ENCODE measurements around the gene PARVA. TPM values are rescaled to one million over a fixed set of nuclear protein-coding genes. Genes with fewer than 3 reads are reported as not detected.

Gene PARVA
- total RNA-seq, 4 donors from 2014 or later = 64.0 to 164 (median 93.5) TPM

GRCh38 chr11:12480401-12480800 is 103.0 kb downstream of the PARVA start:
- ATAC-seq (ENCODE audit: low FRiP score) (no peak), DNase-seq (ENCODE audit: low spot score) (no peak)
- TF ChIP-seq, protein P1, sequence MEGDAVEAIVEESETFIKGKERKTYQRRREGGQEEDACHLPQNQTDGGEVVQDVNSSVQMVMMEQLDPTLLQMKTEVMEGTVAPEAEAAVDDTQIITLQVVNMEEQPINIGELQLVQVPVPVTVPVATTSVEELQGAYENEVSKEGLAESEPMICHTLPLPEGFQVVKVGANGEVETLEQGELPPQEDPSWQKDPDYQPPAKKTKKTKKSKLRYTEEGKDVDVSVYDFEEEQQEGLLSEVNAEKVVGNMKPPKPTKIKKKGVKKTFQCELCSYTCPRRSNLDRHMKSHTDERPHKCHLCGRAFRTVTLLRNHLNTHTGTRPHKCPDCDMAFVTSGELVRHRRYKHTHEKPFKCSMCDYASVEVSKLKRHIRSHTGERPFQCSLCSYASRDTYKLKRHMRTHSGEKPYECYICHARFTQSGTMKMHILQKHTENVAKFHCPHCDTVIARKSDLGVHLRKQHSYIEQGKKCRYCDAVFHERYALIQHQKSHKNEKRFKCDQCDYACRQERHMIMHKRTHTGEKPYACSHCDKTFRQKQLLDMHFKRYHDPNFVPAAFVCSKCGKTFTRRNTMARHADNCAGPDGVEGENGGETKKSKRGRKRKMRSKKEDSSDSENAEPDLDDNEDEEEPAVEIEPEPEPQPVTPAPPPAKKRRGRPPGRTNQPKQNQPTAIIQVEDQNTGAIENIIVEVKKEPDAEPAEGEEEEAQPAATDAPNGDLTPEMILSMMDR (IDR thresholded peaks at IDR 0.05) = no peak

- TF ChIP-seq, protein P1 (IDR thresholded peaks at IDR 0.05) = no peak
- ATAC-seq (ENCODE audit: low FRiP score) = no peak
- no peak for DNase-seq (ENCODE audit: low spot score)
These were observed 105.5 kb downstream of the PARVA start for GRCh38 chr11:12482839-12483238.

- TF ChIP-seq, protein P1 (IDR thresholded peaks at IDR 0.05) = no peak
- DNase-seq (ENCODE audit: low spot score) (no peak), ATAC-seq (ENCODE audit: low FRiP score) (no peak)
These were observed 106.2 kb downstream of the PARVA start for GRCh38 chr11:12483604-12484003.

DNA sequence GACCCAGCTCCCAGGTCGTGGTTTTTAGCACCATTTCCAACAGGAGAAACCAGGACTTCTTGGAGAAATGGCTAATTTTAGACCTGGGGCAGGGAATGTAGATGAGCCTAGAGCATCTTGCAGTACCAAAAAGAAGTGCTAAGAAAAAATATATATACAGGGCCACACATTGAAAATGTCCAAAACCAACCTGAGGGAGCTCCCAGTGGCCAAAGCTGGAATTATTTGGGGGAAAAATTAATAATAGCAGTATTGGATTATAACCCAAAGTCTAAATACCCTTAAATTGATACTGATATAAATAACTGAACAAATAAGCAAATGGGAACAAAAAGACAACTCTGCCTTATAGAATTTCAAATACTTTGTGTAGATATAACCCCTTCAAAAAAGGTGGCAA is 108.0 kb downstream of the PARVA start:
- no peak for DNase-seq (ENCODE audit: low spot score)
- TF ChIP-seq, protein P1 (IDR thresholded peaks at IDR 0.05) = no peak
- ATAC-seq (ENCODE audit: low FRiP score) = no peak

DNA sequence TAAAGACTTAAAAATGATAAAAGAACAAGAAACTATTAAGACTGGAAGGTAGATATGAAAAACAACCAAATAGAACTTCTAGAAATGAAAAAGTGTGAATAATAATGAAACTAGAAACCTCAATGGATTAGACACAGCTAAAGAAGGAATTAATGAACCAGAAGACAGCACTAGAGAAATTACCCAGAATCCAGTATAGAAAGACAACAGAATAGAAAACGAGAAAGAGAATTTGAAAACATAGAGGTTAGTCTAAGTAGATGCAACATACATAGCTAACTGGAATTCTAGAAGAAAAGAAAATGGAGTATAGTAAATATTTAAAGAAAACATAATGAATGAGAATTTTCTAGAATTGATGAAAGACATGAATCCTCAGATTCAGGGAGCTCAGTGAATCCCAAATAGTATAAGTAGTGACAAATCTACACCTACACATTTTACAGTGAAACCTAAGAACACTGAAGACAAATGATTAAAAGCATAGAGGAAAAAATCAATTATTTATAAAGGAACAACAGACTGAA is 111.9 kb downstream of the PARVA start:
- no peak for ATAC-seq (ENCODE audit: low FRiP score)

GRCh38 chr11:12494699-12495098 is 117.3 kb downstream of the PARVA start:
- DNase-seq (ENCODE audit: low spot score) (no peak), ATAC-seq (ENCODE audit: low FRiP score) (no peak)
- TF ChIP-seq, protein P1 (IDR thresholded peaks at IDR 0.05) = no peak

More for the DNA sequence above, 111.9 kb downstream of the PARVA start:
- TF ChIP-seq, protein P1 (IDR thresholded peaks at IDR 0.05) = no peak
- no peak for DNase-seq (ENCODE audit: low spot score)

DNA sequence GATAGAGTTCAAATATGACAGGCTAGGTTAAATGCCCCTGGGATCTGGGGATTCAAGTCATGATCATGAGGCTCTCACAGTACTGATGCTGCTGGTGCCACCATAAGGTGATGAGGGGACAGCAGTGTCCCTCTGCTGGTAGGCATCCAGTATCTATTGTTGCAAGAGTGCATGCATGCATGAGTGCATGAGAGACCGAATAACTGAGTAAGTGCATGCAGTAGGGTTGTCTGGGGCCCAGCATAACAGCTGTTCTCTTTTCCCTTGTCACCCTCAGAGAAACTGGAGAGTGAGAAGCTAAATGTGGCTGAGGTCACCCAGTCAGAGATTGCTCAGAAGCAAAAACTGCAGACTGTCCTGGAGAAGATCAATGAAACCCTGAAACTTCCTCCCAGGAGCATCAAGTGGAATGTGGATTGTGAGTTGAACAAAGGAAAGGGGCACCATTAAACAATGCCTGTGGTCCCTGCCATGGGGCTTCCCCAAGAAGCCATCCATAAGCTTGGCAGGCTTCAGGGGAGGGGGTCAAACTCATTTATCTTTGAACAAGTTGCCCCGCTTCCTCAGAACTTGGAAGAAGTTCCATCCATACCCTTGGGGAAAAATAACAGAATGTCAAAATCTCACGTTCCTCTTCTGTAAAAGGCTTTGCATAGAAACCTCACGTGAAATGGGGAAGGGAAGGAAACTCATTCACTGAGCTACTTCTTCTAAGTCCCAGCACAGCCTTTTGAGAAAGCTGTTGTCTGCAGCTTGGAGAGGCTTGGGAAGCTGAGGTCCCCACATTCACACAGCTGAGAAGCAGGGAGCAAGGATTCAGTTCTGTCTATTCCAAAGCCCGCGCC is 119.0 kb downstream of the PARVA start:
- DNase-seq (ENCODE audit: low spot score) = no peak
- TF ChIP-seq, protein P1 (IDR thresholded peaks at IDR 0.05) = no peak
- no peak for ATAC-seq (ENCODE audit: low FRiP score)

All from omental fat pad (tissue), 4 donors.